Stimulated activated CD8-positive, alpha-beta memory T cell treated with anti-CD3 and anti-CD28 coated beads, Interleukin-7, amount 100 ng/mL, for 4 hours (primary cell): ENCODE data around the gene TJP1.
"Not testable (repeated sequence)": the region's sequence is repeated elsewhere in the genome, so short reads cannot be mapped to it uniquely, and the experiment has no call there.

Source experiments
- DNase-seq, 2 donors: peaks; one replicate each; pipeline ENCODE4 v3.0.0-alpha.2; 2020; ENCODE audit warnings: low read depth in 2 of 2

The TJP1 gene

GRCh38 chr15:29799859-29800258, 22.4 kb downstream of the TJP1 start:
- no peak for DNase-seq

GRCh38 chr15:29795610-29796009, 26.7 kb downstream of the TJP1 start:
- no peak for DNase-seq

GRCh38 chr15:29792426-29793159, 29.7 kb downstream of the TJP1 start:
- no peak for DNase-seq

- DNase-seq, result no peak
Observed at GRCh38 chr15:29790607-29791006, 31.7 kb downstream of the TJP1 start.

GRCh38 chr15:29789871-29790270, 32.4 kb downstream of the TJP1 start:
- no peak for DNase-seq

- no peak for DNase-seq
Observed at GRCh38 chr15:29788433-29789034, 33.7 kb downstream of the TJP1 start.

GRCh38 chr15:29787767-29788166, 34.5 kb downstream of the TJP1 start:
- no peak for DNase-seq

- no peak for DNase-seq
Observed at GRCh38 chr15:29785642-29786041, 36.6 kb downstream of the TJP1 start.

- no peak for DNase-seq
Observed at GRCh38 chr15:29785136-29785535, 37.1 kb downstream of the TJP1 start.

GRCh38 chr15:29784413-29784812, 37.9 kb downstream of the TJP1 start:
- DNase-seq, result no peak

GRCh38 chr15:29782816-29783215, 39.5 kb downstream of the TJP1 start:
- not testable (repeated sequence) for DNase-seq

GRCh38 chr15:29778382-29778781, 43.9 kb downstream of the TJP1 start:
- no peak for DNase-seq

GRCh38 chr15:29776859-29777258, 45.4 kb downstream of the TJP1 start:
- no peak for DNase-seq

- no peak for DNase-seq
Observed at GRCh38 chr15:29774900-29775299, 47.4 kb downstream of the TJP1 start.

GRCh38 chr15:29773816-29774215, 48.5 kb downstream of the TJP1 start:
- no peak for DNase-seq

- no peak for DNase-seq
Observed at GRCh38 chr15:29773000-29773399, 49.3 kb downstream of the TJP1 start.

- DNase-seq, result no peak
Observed at GRCh38 chr15:29770796-29771195, 51.5 kb downstream of the TJP1 start.

GRCh38 chr15:29765898-29766527, 56.3 kb downstream of the TJP1 start:
- no peak for DNase-seq

- DNase-seq, result no peak
Observed at GRCh38 chr15:29765234-29765841, 56.9 kb downstream of the TJP1 start.

GRCh38 chr15:29759596-29759995, 62.7 kb downstream of the TJP1 start:
- DNase-seq, result no peak

- DNase-seq, result no peak
Observed at GRCh38 chr15:29756358-29757267, 65.7 kb downstream of the TJP1 start.

- not testable (repeated sequence) for DNase-seq
Observed at GRCh38 chr15:29754009-29754408, 68.3 kb downstream of the TJP1 start.
